Measurements from ENCODE around the gene PDE6B.

PDE6B gene

GRCh38 chr4:601612-602558, 23.5 kb upstream of the PDE6B start:
- DNase-seq: no peak

- DNase-seq: peak; percentile 26
Observed at GRCh38 chr4:602559-602942, 22.8 kb upstream of the PDE6B start.

GRCh38 chr4:604131-604530, 21.2 kb upstream of the PDE6B start:
- no peak for DNase-seq

GRCh38 chr4:605702-606425, 19.5 kb upstream of the PDE6B start:
- no peak for DNase-seq

- DNase-seq: no peak
Observed at GRCh38 chr4:608236-608635, 17.1 kb upstream of the PDE6B start.

- no peak for DNase-seq
Observed at GRCh38 chr4:609400-610050, 15.8 kb upstream of the PDE6B start.

GRCh38 chr4:610411-611261, 14.7 kb upstream of the PDE6B start:
- no peak for DNase-seq

GRCh38 chr4:612052-612748, 13.2 kb upstream of the PDE6B start:
- no peak for DNase-seq

- DNase-seq: no peak
Observed at GRCh38 chr4:612749-613125, 12.6 kb upstream of the PDE6B start.

- no peak for DNase-seq
Observed at GRCh38 chr4:613126-613525, 12.2 kb upstream of the PDE6B start.

GRCh38 chr4:616091-616490, 9.3 kb upstream of the PDE6B start:
- no peak for DNase-seq

- no peak for DNase-seq
Observed at GRCh38 chr4:616911-617643, 8.3 kb upstream of the PDE6B start.

GRCh38 chr4:617644-618641, 7.4 kb upstream of the PDE6B start:
- no peak for DNase-seq

- no peak for DNase-seq
Observed at GRCh38 chr4:620201-620600, 5.2 kb upstream of the PDE6B start.

GRCh38 chr4:620851-621261, 4.5 kb upstream of the PDE6B start:
- DNase-seq: no peak

- no peak for DNase-seq
Observed at GRCh38 chr4:621296-622070, 3.9 kb upstream of the PDE6B start.

- DNase-seq: no peak
Observed at GRCh38 chr4:622071-622995, 3.0 kb upstream of the PDE6B start.

Measured in NCI-H1048 (cell line).